CD4-positive, alpha-beta T cell (primary cell): Measurements from ENCODE around the gene CMTR1. TPM values are rescaled to one million over a fixed set of nuclear protein-coding genes. Genes with fewer than 3 reads are reported as not detected.

Experiments
- ATAC-seq: fragments of 200-7000 bp; cut with Tn5 transposase; one replicate; pipeline ENCODE4 v1.10.0; 2022; ENCODE audit warnings: mild to moderate bottlenecking; ENCODE audit not compliant: poor library complexity
- CTCF ChIA-PET: fragments of 350-600 bp; sonication (Branson Sonifier 250); formaldehyde crosslinking; loops from one replicate; lab custom pipeline; 2021; ENCODE audit warnings: antibody characterized with exemption, inconsistent platforms; lab: Charles Lee
- POLR2A ChIA-PET: fragments of 350-600 bp; sonication (Branson Sonifier 250); formaldehyde crosslinking; loops from one replicate; lab custom pipeline; 2021; ENCODE audit warnings: antibody characterized with exemption, inconsistent platforms; lab: Charles Lee
- DNase-seq, 14 experiments: peaks; one replicate each; pipeline ENCODE4 v3.0.0-alpha.2; 2013 to 2020; ENCODE audit warnings: mixed read lengths in 2 of 14
- H3K27ac ChIP-seq, 2 donors: one replicate each; pipeline versions ENCODE4 v1.5.1 to v1.7.0; 2013; ENCODE audit warnings: low read length in 2 of 2, low read depth in 1 of 2, mild to moderate bottlenecking in 1 of 2
- H3K27me3 ChIP-seq, 2 experiments: 1 replicate in 1 of 2; 2 replicates in 1 of 2; pipeline versions ENCODE4 v1.6.1 to v1.7.0; 2013; ENCODE audit warnings: low read length in 2 of 2, control low read depth in 1 of 2, mild to moderate bottlenecking in 1 of 2, moderate library complexity in 1 of 2; ENCODE audit not compliant: insufficient read depth in 2 of 2, control insufficient read depth in 1 of 2
- H3K36me3 ChIP-seq: one replicate; pipeline ENCODE4 v1.6.1; 2013; ENCODE audit warnings: low read length, control low read depth; ENCODE audit not compliant: insufficient read depth
- H3K4me1 ChIP-seq: one replicate; pipeline ENCODE4 v1.6.1; 2013; ENCODE audit warnings: low read length, control low read depth; ENCODE audit not compliant: insufficient read depth
- H3K4me3 ChIP-seq: one replicate; pipeline ENCODE4 v1.5.1; 2013; ENCODE audit warnings: mild to moderate bottlenecking, low read length, moderate library complexity
- H3K9me3 ChIP-seq, 2 experiments: 1 replicate in 1 of 2; 2 replicates in 1 of 2; pipeline versions ENCODE4 v1.6.1 to v1.7.0; 2013; ENCODE audit warnings: low read length in 2 of 2, mild to moderate bottlenecking in 2 of 2, control low read depth in 1 of 2, moderate library complexity in 1 of 2; ENCODE audit not compliant: control insufficient read depth in 1 of 2, insufficient read depth in 1 of 2
- H3K27ac Mint-ChIP-seq: one replicate; pipeline ENCODE4 v1.8.0; 2020; ENCODE audit warnings: mixed read lengths
- H3K27me3 Mint-ChIP-seq: one replicate; pipeline ENCODE4 v1.8.0; 2021; ENCODE audit warnings: mixed read lengths
- H3K36me3 Mint-ChIP-seq: one replicate; pipeline ENCODE4 v1.8.0; 2021; ENCODE audit warnings: low read depth, mixed read lengths
- H3K4me1 Mint-ChIP-seq: one replicate; pipeline ENCODE4 v1.8.0; 2021; ENCODE audit warnings: low read depth, mixed read lengths
- H3K4me3 Mint-ChIP-seq: one replicate; pipeline ENCODE4 v1.8.0; 2020; ENCODE audit warnings: mild to moderate bottlenecking, mixed read lengths
- H3K9me3 Mint-ChIP-seq: one replicate; pipeline ENCODE4 v1.8.0; 2020; ENCODE audit warnings: mixed read lengths
- intact Hi-C, 2 experiments: fragments of 100-400 bp; cut with DNase I in 1 of 2; cut with micrococcal nuclease in 1 of 2; formaldehyde crosslinking; loops; one replicate each; pipeline versions ENCODE4 v1.15.1 to v1.9.0; 2023 to 2025; cut with DNase I, micrococcal nuclease
- total RNA-seq, 174 experiments: library from RNA in 2 of 174; stranded (reverse) in 2 of 174; gene quantifications; one replicate each; pipeline ENCODE4 v1.2.3 and lab custom pipeline; 2021 to 2026
- TF ChIP-seq, protein P1 (sequence below): fragments of 200-600 bp; IDR thresholded peaks from one replicate; pipeline ENCODE4 v1.8.0; 2022; ENCODE audit warnings: antibody characterized with exemption, mild to moderate bottlenecking

The CMTR1 gene
- total RNA-seq, 2 experiments from 2014 or later = 79.7 to 80.3 TPM

DNA sequence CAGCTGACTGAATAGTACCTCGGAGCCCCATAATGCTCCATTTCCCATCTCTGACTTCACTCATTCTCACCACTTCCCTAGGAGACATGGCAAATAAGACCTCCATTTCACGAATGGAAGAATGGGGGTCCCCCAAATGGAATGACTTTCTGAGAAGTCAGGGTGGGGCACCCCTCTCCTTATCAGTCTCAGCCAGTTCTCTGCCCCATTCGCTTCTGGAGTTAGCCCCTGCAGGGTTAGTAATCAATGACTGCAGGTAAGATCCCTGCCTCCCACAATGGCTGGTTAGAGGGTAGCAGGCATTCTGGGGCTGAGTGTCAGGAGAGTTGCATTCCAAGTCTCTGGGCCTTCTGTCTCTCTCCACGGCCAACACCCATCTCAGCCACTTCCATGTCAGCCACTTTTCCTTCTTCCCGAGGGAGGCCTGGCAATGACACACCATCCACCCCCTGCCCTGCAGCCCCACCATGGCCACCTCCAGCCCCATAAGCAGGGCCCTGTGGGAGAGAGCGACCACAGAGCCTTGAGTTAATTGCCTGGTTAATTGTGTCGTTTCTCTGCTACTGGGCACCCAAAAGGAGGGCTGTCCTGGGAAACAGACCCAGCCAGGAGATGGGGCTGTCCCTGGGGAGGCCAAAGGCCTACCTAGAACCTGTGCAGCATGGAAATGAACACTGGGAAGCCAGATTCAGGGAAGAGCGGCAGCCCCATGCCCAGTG is 53.3 kb downstream of the CMTR1 start:
- H3K27ac Mint-ChIP-seq = peak overlapping the region; percentile 72
- DNase-seq = peak in 1 of 14 experiments; percentile 24
- POLR2A ChIA-PET = no interaction called here

DNA sequence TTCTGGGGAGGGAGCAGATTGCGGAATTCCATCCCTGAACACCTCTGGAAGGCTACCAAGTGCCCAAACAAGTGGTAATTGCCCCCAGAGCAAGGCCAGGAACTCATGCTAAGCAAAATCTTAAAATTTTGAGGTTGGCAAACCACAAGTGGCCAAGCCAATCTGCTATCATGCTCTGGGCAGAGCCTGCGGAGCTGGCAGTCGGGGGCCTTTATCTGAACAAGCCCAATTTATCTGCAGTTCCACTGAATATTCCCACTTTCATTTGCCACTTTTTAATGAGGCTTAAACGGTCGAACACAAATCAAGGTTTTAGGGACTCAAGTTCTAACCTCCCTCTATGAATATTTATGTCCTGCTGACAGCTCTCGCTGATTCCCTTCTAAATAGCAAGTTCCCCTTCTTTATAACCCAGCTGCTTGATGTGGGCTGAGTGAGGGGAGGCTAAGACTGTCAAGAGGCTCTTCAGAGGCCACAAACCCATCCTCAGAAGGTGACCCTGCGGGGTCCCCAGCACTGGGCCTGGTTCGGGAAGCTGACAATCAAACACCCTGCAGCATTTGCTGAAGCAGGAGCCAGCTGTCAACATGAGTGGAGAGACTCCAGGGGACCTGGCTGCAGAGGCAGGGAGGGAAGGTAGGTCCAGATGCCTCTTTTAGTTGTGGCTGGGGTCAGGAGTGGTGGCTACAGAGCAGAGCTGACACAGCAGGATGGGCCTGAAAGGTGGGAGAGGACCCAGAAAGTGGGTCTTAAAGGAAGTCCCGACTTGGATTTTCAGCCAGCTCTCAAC is 54.8 kb downstream of the CMTR1 start:
- CTCF ChIA-PET = interaction anchor here (0.8 to 1.8 kb wide), 5 partner anchors 16 to 205 kb away, joined by 3 to 7 read pairs (median 3); no protein-coding TSS in a partner anchor
- Histone ChIP-seq H3K9me3 (no peaks in the 10 kb centered on the region), H3K4me3 (no peak overlapping the region), H3K27ac (peak overlapping the region; percentile 37 to 55), H3K27me3 (no peaks in the 10 kb centered on the region), H3K36me3 (peaks cover 35% of the 10 kb centered on the region), H3K4me1 (peaks cover 76% of the 10 kb centered on the region)
- ATAC-seq (no peak), DNase-seq (peak in 2 of 14 experiments; percentile 4 to 33)
- Mint-ChIP-seq H3K27ac (peak overlapping the region; percentile 77), H3K9me3 (no peaks in the 10 kb centered on the region), H3K27me3 (no peaks in the 10 kb centered on the region), H3K36me3 (peaks cover 10% of the 10 kb centered on the region), H3K4me3 (no peak overlapping the region), H3K4me1 (peaks cover 48% of the 10 kb centered on the region)
- intact Hi-C loops = loop anchor here in 1 of 2 experiments (1.0 to 2.0 kb wide), 2 partner anchors 15 to 29 kb away; no protein-coding TSS in a partner anchor
- POLR2A ChIA-PET = interaction anchor here (0.8 to 1.8 kb wide), 2 partner anchors 14 to 29 kb away, joined by 5 to 13 read pairs; no protein-coding TSS in a partner anchor
- TF ChIP-seq, protein P1, sequence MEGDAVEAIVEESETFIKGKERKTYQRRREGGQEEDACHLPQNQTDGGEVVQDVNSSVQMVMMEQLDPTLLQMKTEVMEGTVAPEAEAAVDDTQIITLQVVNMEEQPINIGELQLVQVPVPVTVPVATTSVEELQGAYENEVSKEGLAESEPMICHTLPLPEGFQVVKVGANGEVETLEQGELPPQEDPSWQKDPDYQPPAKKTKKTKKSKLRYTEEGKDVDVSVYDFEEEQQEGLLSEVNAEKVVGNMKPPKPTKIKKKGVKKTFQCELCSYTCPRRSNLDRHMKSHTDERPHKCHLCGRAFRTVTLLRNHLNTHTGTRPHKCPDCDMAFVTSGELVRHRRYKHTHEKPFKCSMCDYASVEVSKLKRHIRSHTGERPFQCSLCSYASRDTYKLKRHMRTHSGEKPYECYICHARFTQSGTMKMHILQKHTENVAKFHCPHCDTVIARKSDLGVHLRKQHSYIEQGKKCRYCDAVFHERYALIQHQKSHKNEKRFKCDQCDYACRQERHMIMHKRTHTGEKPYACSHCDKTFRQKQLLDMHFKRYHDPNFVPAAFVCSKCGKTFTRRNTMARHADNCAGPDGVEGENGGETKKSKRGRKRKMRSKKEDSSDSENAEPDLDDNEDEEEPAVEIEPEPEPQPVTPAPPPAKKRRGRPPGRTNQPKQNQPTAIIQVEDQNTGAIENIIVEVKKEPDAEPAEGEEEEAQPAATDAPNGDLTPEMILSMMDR = no peak

More for the DNA sequence above, 53.3 kb downstream of the CMTR1 start:
- no peaks in the 10 kb centered on the region for H3K9me3 Mint-ChIP-seq
- peaks cover 25% of the 10 kb centered on the region for H3K36me3 Mint-ChIP-seq
- no peaks in the 10 kb centered on the region for H3K27me3 Mint-ChIP-seq
- no peak for ATAC-seq
- H3K9me3 ChIP-seq = no peaks in the 10 kb centered on the region
- H3K4me1 ChIP-seq = peaks cover 61% of the 10 kb centered on the region
- no peak overlapping the region for H3K4me3 ChIP-seq
- H3K4me1 Mint-ChIP-seq = peaks cover 34% of the 10 kb centered on the region
- no peak overlapping the region for H3K27ac ChIP-seq
- no peaks in the 10 kb centered on the region for H3K27me3 ChIP-seq
- no peak overlapping the region for H3K4me3 Mint-ChIP-seq
- CTCF ChIA-PET = interaction anchor here (0.8 kb wide), 1 partner anchor 52 kb away, joined by 3 read pairs; no protein-coding TSS in a partner anchor
- TF ChIP-seq, protein P1 = no peak
- peaks cover 49% of the 10 kb centered on the region for H3K36me3 ChIP-seq
- intact Hi-C loops = no loop called here

DNA sequence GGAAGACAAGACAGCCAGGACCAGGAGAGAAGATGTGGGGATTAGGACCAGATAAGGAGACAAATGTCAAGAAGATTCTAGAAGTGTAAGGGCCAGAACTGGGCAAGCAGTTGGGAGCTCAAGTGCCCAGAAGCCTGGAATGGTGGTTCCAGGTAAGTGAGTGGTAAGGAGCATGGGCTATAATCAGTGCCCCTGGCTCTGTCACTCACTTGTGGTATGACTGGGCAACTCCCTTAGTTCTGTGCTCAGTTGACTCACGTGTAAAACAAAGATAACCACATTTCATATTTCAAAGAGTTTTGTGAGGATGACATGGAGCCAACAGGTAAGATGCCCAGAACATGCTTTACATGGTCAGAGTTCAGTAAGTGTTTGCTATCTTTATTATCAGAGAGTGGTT is 55.5 kb downstream of the CMTR1 start:
- peak; percentile 77 for ATAC-seq
- TF ChIP-seq, protein P1 = no peak
- peak in 4 of 14 experiments; percentile 30 to 70 (median 52) for DNase-seq
- peak overlapping the region; percentile 37 to 55 for H3K27ac ChIP-seq
- no peak overlapping the region for H3K4me3 ChIP-seq
- H3K4me1 ChIP-seq = peaks cover 82% of the 10 kb centered on the region
- H3K36me3 Mint-ChIP-seq = peaks cover 3% of the 10 kb centered on the region
- no peak overlapping the region for H3K4me3 Mint-ChIP-seq
- POLR2A ChIA-PET = interaction anchor here (0.8 to 1.8 kb wide), 2 partner anchors 13 to 28 kb away, joined by 5 to 13 read pairs; no protein-coding TSS in a partner anchor
- H3K27ac Mint-ChIP-seq = peak overlapping the region; percentile 77
- no peaks in the 10 kb centered on the region for H3K9me3 Mint-ChIP-seq
- intact Hi-C loops = loop anchor here in 1 of 2 experiments (1.0 to 2.0 kb wide), 2 partner anchors 14 to 28 kb away; no protein-coding TSS in a partner anchor
- CTCF ChIA-PET = interaction anchor here (0.8 to 1.8 kb wide), 2 partner anchors 29 to 78 kb away, joined by 3 to 7 read pairs; no protein-coding TSS in a partner anchor
- peaks cover 28% of the 10 kb centered on the region for H3K36me3 ChIP-seq
- H3K9me3 ChIP-seq = no peaks in the 10 kb centered on the region
- no peaks in the 10 kb centered on the region for H3K27me3 Mint-ChIP-seq
- peaks cover 48% of the 10 kb centered on the region for H3K4me1 Mint-ChIP-seq
- H3K27me3 ChIP-seq = no peaks in the 10 kb centered on the region
